Retina (tissue), 1 donor: ENCODE measurements around the gene GPER1.
"Not testable (repeated sequence)": the region's sequence is repeated elsewhere in the genome, so short reads cannot be mapped to it uniquely, and the experiment has no call there.

Source experiments
- DNase-seq: peaks from one replicate; pipeline ENCODE4 v3.0.0-alpha.2; 2016

Gene GPER1

DNA sequence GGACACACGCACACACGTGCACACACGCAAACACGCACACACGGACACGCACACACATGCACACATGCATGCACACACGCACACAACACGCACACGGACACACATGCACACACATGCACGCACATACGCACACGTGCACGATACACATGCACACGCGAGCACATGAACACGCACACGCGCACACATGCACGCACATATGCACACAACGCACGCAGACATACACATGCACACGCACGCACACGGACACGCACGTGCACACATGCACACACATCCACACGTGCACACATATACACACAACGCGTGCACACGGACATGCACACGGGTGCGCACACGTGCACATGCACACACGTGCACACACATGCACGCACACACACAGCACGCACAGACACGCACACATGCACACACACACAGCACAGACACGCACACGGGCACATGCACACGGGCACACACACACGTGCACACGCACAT, 17.3 kb upstream of the GPER1 start:
- DNase-seq = no peak

GRCh38 chr7:1071731-1072254, 16.1 kb upstream of the GPER1 start:
- no peak for DNase-seq

DNA sequence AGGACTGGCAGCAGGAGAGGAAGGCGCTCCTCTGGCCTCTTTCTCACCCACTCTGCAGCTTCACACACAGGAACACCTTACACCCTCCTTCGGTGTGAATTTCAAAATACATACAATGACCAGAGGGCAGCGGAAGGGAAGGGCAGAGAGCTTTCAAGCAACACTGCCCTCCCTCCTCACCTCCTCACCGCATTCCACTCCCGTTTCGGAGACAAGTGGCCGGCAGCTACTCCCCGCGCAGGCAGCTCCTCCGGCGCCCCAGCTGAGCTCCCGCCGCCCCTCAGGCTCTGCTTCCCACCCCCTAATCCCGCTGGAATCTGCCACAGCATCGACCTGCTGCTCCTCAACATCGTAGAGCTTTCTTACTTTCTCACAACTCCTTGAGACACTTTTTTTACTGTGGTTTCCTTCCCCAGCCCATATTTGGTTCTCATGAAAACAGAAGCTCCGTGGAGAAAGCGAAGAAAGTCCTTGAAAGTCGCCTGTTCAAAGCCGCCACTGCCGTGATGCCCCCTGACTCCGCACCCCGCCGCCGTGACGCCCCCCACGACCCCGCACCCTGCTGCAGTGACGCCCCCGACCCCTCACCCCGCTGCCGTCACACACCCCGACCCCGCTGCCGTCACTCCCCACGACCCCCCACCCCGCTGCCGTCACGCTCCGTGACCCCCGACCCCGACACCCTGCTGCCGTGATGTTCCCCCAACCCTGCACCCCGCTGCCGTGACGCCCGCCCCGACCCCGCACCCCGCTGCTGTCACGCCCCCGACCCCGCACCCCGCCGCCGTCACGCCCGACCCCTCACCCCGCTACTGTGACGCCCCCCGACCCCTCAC, 14.6 kb upstream of the GPER1 start:
- no peak for DNase-seq

DNA sequence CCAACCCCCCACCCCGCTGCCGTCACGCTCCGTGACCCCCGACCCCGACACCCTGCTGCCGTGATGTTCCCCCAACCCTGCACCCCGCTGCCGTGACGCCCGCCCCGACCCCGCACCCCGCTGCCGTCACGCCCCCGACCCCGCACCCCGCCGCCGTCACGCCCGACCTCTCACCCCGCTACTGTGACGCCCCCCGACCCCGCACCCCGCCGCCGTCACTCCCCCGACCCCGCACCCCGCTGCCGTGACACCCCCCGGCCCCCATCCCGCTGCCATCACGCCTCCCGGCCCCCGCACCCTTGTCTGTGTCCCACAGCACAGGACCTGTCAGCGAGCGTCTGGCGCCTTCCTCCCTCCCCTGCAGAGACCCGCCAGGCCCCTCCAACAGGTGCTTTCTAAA, 13.9 kb upstream of the GPER1 start:
- DNase-seq = not testable (repeated sequence)

- DNase-seq = no peak
These were observed 13.1 kb upstream of the GPER1 start for GRCh38 chr7:1074593-1075431.

- no peak for DNase-seq
These were observed 11.5 kb upstream of the GPER1 start for GRCh38 chr7:1076184-1077072.

DNA sequence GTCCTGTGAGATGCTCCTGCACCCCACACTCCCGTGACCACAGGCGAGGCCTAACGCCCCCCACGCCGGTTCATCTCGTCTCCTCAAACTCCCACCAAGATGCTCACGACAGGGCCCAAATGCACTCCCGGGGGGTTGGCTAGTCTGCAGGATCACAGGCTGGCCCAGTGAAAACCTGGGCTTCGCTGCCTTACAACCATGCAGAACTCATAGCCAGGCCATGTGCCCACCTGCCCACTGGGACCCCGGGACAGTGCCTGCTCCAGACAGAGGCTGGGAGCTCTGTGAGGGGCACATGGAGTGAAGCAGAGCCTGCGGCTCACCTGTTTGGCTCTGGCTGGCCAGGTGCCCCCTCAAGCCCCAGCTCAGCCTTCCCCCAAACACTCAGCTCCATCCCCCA, 9.4 kb upstream of the GPER1 start:
- no peak for DNase-seq

DNA sequence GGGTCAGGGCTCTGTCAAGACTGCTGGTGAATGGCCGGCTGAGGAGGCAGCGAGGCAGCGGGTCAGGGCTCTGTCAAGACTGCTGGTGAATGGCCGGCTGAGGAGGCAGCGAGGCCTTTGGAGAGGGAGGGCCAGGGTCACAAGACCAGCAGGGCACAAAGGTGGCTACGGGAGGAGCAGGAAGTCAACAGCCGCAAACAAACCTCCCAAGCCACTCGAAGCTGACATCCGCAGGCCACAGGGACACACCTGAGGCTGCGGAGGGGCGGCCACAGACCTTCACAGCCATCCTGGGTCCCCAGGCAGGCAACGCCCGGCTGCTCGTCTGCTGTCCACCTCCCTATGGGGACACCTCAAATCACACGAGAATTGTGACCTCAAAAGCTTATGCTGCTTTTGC, 8.9 kb upstream of the GPER1 start:
- no peak for DNase-seq

- DNase-seq = no peak
These were observed 8.4 kb upstream of the GPER1 start for GRCh38 chr7:1079546-1079945.

- peak; percentile 45 for DNase-seq
These were observed 7.5 kb upstream of the GPER1 start for GRCh38 chr7:1080252-1080920.

DNA sequence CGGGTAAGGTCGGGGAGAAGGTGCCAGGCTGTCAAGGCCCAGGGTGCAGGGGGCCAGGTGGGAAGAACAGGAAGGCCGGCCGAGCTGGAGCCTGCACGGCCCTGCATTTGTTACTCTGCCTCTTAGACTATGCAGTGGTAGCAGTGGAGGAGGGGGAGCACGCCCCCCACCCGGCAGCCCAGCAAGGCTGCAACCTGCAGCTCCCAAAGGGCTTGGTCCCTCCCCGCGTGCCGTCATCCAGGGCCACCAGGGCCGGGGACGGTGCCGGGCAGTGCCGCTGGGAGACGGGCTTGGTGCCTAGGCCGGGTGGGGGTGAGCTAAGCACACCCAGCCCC, 7.0 kb upstream of the GPER1 start:
- no peak for DNase-seq

- DNase-seq = no peak
These were observed 6.6 kb upstream of the GPER1 start for GRCh38 chr7:1081336-1081735.

DNA sequence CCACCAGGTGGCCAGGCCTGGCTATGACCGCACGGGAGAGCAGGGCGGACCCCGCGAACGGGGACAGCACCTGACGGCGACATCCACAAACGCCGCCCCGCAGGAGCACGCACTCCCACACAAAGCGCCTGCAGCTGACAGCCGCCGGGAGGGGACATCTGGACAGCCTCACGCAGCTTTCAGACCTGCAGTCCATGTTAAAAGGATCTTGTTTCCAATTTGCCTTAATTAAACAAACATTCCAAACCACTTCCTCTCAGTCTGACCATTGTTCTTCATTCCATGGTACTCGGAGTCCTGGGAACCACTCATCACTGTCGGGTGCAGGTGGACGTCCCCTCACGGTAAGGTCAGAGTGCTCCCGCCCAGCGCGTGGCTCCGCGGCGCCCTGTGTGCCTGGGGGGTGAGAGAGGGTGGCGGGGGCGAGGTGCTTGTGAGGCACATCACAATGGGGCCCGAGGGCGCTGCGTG, 5.9 kb upstream of the GPER1 start:
- DNase-seq = peak; percentile 58

- DNase-seq = no peak
These were observed 3.9 kb upstream of the GPER1 start for GRCh38 chr7:1083729-1084657.

DNA sequence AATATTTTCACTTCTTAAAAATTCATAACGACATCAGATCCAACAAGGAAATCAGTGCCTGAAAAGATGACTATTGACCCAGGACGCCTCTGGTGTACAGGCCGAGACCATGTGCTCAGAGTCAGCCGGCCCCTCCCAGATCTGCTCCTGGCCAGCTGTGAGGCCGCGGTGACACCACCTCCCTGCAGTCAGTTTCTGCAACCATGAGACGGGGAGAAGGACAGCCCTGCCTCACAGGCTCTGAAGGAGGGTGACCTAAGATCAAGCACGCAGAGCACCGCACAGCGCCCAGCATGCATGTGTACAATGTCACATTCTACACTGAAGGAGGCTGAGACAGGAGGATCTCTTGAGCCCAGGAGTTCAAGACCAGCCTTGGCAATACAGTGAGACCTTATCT, 2.6 kb upstream of the GPER1 start:
- DNase-seq = no peak

GRCh38 chr7:1085910-1086421, 1.9 kb upstream of the GPER1 start:
- DNase-seq = no peak

- peak; percentile 91 for DNase-seq
These were observed 1.1 kb upstream of the GPER1 start for GRCh38 chr7:1086588-1087464.

DNA sequence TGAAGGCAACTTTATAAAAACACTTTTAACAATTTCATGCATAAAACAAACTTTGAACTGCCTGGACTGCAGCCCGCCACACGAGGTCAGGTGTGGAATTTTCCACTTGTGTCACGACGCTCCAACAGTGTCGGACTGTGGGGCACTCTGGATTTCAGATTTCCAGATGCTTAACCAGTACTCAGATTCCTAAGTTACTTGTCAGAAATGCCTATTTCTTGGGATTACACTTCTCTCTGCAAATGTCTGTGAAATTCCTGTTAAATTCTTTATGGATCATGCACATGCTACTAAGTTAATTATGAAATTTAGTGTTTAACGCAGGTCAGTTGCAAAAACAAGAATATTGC, 473 bp upstream of the GPER1 start:
- DNase-seq = no peak

- no peak for DNase-seq
These were observed 2.3 kb downstream of the GPER1 start for GRCh38 chr7:1090236-1090635.
